Endothelial cell (in vitro differentiated cells): ENCODE data around the gene ADGRA1. TPM values are rescaled to one million over a fixed set of nuclear protein-coding genes. Genes with fewer than 3 reads are reported as not detected.

Experiments used
- DNase-seq: peaks from one replicate; pipeline ENCODE4 v3.0.0; 2021; ENCODE audit warnings: low spot score
- H3K27ac Mint-ChIP-seq: one replicate; pipeline ENCODE4 v1.8.0; 2021; ENCODE audit warnings: mixed read lengths, inconsistent platforms; ENCODE audit not compliant: unreplicated experiment
- H3K27me3 Mint-ChIP-seq: one replicate; pipeline ENCODE4 v1.8.0; 2021; ENCODE audit warnings: mild to moderate bottlenecking, moderate library complexity, mixed read lengths, inconsistent platforms; ENCODE audit not compliant: unreplicated experiment
- H3K36me3 Mint-ChIP-seq: one replicate; pipeline ENCODE4 v1.8.0; 2021; ENCODE audit warnings: mild to moderate bottlenecking, low read depth, mixed read lengths, inconsistent platforms; ENCODE audit not compliant: unreplicated experiment
- H3K4me1 Mint-ChIP-seq: one replicate; pipeline ENCODE4 v1.8.0; 2021; ENCODE audit warnings: mild to moderate bottlenecking, mixed read lengths, inconsistent platforms; ENCODE audit not compliant: unreplicated experiment
- H3K4me3 Mint-ChIP-seq: one replicate; pipeline ENCODE4 v1.8.0; 2021; ENCODE audit warnings: mild to moderate bottlenecking, mixed read lengths, inconsistent platforms; ENCODE audit not compliant: unreplicated experiment
- H3K9me3 Mint-ChIP-seq: one replicate; pipeline ENCODE4 v1.8.0; 2021; ENCODE audit warnings: mixed read lengths, inconsistent platforms; ENCODE audit not compliant: unreplicated experiment
- total RNA-seq: library from RNA; stranded (reverse); fragmentation: NEBNext Ultra II Directional; extraction: Animal tissue kit (Norgen Biotek cat#: 25700); gene quantifications from one replicate; pipeline ENCODE4 v1.2.1, GENCODE V29; 2021; ENCODE audit not compliant: unreplicated experiment
- TF ChIP-seq, protein P1 (sequence below): fragments of 200-600 bp; sonication (generic); IDR thresholded peaks from one replicate; pipeline ENCODE4 v1.5.0; 2021; ENCODE audit warnings: antibody characterized with exemption; ENCODE audit not compliant: unreplicated experiment

The ADGRA1 gene
- total RNA-seq, 1 donor from 2014 or later: not detected

DNA sequence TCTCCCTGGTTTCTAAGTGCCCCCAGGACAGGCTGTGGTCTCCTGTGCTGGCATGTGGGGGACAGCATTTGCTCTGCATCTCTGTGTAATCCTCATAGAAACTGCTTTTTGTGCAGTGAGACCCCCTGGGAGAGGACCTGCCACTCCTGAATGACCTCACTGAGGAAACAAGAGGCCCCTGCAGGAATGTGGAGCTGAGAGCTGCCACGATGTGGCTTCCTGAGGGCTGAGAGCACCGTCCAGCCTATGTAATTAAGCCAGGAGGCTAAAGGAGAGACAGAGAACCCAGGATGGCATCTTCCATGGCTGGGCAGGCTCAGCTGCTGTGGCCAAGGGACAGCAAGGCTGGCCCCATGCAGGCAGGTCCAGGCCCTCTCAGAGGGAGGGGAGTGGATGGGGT, 32.3 kb upstream of the ADGRA1 start:
- Mint-ChIP-seq H3K36me3 (no peaks in the 10 kb centered on the region), H3K4me3 (no peak overlapping the region), H3K27ac (no peak overlapping the region), H3K4me1 (no peaks in the 10 kb centered on the region), H3K27me3 (peaks cover 12% of the 10 kb centered on the region), H3K9me3 (no peaks in the 10 kb centered on the region)
- DNase-seq: no peak
- TF ChIP-seq, protein P1, sequence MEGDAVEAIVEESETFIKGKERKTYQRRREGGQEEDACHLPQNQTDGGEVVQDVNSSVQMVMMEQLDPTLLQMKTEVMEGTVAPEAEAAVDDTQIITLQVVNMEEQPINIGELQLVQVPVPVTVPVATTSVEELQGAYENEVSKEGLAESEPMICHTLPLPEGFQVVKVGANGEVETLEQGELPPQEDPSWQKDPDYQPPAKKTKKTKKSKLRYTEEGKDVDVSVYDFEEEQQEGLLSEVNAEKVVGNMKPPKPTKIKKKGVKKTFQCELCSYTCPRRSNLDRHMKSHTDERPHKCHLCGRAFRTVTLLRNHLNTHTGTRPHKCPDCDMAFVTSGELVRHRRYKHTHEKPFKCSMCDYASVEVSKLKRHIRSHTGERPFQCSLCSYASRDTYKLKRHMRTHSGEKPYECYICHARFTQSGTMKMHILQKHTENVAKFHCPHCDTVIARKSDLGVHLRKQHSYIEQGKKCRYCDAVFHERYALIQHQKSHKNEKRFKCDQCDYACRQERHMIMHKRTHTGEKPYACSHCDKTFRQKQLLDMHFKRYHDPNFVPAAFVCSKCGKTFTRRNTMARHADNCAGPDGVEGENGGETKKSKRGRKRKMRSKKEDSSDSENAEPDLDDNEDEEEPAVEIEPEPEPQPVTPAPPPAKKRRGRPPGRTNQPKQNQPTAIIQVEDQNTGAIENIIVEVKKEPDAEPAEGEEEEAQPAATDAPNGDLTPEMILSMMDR: no peak

DNA sequence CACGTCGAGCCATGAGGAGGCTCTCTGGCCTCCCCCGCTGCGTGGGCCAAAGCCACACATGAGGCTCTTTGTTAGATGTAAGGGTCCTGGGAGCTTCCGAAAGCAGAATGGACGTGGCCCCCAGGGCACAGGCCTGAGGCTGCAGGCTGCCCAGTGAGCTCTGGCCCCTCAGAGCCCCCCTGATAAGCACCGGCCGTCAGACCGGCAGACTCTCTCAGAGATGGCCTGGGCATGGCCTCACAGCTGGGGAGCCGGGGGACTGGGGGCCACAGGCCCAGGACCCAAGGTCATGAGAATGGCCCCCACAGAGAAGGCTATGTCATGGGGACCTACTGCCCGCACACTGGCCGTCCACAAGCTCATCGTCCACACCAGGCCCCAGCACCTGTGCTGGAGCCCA, 31.7 kb upstream of the ADGRA1 start:
- TF ChIP-seq, protein P1: no peak
- Mint-ChIP-seq H3K4me1 (no peaks in the 10 kb centered on the region), H3K4me3 (no peak overlapping the region), H3K27me3 (peaks cover 12% of the 10 kb centered on the region), H3K36me3 (no peaks in the 10 kb centered on the region), H3K9me3 (no peaks in the 10 kb centered on the region), H3K27ac (no peak overlapping the region)
- DNase-seq: no peak

DNA sequence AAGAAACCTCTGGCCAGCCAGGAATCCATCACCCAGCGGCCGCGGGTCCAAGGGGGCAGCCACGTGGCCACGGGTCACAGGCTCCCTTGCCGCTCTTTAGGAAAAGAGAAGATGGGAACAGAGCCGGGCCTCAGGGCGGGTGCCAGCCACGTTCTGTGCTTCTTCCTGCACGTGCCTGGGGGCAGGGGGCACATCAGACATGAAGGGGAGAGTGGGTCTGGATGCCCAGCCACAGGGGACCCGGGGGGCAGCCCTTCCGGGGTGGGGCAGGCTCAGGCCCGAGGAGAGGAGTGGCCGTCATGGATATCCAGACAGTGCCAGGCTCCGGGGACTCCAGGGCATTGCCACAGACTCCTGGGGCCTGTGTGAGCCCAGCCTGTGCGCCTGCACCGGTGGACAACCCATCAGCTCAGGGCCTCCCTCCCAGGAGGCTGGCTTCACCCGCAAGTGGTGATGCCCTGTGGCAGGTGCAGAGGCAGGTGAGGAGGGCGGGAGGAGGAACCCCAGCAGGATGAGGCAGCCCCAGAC, 31.0 kb upstream of the ADGRA1 start:
- Mint-ChIP-seq H3K27me3 (peaks cover 13% of the 10 kb centered on the region), H3K4me3 (no peak overlapping the region), H3K27ac (no peak overlapping the region), H3K4me1 (no peaks in the 10 kb centered on the region), H3K9me3 (no peaks in the 10 kb centered on the region), H3K36me3 (no peaks in the 10 kb centered on the region)
- no peak for DNase-seq
- TF ChIP-seq, protein P1: no peak

DNA sequence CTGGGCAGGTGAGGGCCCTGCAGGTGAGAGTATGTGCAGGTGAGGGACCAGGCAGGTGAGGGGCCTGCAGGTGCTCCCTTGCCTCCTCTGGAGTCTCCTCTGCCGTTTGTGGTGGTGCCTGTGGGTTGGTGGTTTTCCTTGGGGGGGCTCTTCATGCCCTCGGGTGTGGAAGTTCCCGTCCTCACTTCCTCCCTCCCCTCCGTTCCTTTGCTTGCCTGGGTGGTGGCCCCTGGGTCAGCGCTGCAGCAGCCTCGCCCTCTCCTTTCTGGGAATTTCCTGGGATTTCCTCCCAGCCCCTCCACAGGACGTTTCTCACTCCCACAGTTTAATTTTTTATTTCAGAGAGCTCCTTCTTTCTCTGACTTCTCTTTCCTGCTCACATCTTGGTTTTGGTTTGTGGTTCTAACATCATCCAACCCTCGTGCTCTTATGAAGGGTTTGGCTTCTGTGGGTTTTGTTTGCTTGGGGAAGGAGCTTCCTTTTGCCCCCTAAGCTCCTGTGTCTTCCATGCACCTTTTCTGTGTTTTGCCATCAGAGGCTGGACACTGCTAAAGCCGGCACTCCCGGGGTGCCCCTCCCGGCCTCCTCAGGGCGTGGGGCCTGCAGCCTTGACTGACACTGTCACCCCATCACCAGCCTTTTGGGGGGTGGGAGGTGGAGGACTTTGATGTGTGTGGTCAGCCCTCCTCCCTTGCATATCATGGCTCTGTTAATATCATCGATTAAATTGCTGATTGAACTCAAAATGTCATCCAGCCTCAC, 29.2 kb upstream of the ADGRA1 start:
- Mint-ChIP-seq H3K9me3 (no peaks in the 10 kb centered on the region), H3K36me3 (no peaks in the 10 kb centered on the region), H3K4me3 (no peak overlapping the region), H3K27ac (no peak overlapping the region), H3K27me3 (peaks cover 19% of the 10 kb centered on the region), H3K4me1 (peaks cover 5% of the 10 kb centered on the region)
- TF ChIP-seq, protein P1: no peak
- DNase-seq: no peak

DNA sequence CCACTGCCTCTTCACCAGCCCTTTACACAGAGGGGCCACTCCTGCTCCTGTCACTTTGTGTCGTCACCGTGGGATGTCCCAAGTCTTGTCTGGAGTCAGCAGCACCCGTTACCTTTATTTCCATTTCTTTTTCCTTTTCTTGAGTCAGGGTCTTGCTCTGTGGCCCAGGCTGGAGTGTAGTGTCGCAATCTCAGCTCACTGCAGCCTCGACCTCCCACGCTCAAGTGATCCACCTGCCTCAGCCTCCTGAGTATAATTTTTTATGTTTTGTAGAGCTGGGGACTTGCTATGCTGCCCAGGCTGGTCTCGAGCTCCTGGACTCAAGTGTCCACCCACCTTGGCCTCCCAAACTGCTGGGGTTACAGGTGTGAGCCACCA, 28.6 kb upstream of the ADGRA1 start:
- no peak for DNase-seq
- Mint-ChIP-seq H3K27me3 (peaks cover 19% of the 10 kb centered on the region), H3K4me3 (no peak overlapping the region), H3K27ac (no peak overlapping the region), H3K4me1 (peaks cover 5% of the 10 kb centered on the region), H3K9me3 (no peaks in the 10 kb centered on the region), H3K36me3 (no peaks in the 10 kb centered on the region)
- TF ChIP-seq, protein P1: no peak
